Activated CD8-positive, alpha-beta memory T cell treated with anti-CD3 and anti-CD28 coated beads, Interleukin-2, amount 50 U/mL, for 48 hours (primary cell): Measurements from ENCODE around the gene APLF.
"Not testable (repeated sequence)": the region's sequence is repeated elsewhere in the genome, so short reads cannot be mapped to it uniquely, and the experiment has no call there.

Source experiments
- DNase-seq: peaks from one replicate; pipeline ENCODE4 v3.0.0-alpha.2; 2020

Gene APLF

GRCh38 chr2:68482296-68482820 lies 15.0 kb downstream of the APLF start:
- DNase-seq: no peak

DNA sequence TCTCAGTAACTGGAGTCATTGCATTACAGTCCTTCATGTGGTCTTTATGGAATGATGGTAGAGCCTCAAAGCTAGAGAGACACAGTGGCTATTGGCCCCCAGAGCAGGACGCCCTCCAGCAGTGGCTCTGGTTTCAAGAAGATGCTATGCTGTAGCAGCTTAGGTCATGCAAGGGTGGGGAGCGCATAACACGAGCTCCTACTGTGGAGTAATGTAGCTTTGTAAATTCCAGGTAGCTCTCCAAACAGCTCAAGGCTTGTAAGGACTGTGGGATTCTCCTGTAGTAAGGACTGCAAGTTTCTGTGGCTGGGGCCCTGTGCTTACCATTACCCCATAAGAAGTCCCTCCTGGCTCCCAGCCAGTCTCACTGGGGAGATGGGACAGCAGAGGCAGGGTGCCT lies 15.6 kb downstream of the APLF start:
- DNase-seq: no peak

DNA sequence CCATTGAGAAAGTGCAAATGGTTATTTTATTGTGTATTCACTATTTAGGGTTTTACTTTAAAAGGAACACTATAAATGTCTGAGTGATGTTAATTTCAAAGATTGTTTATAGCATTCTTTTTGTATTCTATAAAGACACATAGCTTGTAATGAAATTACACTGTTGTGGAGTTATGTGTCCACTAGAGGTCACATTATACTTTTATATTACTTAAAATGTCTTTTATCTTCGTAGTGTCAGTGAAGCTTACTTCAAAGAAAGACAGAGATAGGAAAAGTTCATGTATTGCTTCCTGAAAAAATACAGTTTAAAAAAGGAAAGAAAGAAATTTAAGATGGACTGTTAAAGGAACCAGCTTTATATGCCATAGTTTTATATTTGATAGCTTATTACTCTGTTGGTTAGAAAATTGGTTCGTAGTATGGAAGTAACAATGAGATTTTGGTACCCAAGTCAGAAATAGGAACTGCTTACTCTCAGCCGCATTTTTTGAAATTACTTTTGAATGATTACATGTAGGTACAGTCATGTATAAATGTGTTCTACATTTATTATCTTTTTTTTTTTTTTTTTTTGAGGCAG lies 20.5 kb downstream of the APLF start:
- no peak for DNase-seq

DNA sequence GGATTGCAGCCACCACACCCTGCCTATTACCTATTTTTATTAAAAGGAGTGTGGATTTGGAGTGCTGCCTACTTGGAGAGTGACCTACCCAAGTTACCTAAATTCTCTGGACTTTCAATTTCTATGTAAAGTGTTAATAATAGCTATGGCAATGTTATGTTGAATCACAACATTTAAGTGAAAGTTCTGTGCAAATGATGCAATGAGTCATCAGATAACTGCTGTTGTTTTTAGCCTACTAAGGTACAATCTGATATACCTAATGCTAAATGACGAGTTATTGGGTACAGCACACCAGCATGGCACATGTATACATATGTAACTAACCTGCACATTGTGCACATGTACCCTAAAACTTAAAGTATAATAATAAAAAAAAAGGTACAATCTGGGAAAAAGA lies 21.2 kb downstream of the APLF start:
- not testable (repeated sequence) for DNase-seq

GRCh38 chr2:68489282-68489681 lies 21.9 kb downstream of the APLF start:
- DNase-seq: no peak

DNA sequence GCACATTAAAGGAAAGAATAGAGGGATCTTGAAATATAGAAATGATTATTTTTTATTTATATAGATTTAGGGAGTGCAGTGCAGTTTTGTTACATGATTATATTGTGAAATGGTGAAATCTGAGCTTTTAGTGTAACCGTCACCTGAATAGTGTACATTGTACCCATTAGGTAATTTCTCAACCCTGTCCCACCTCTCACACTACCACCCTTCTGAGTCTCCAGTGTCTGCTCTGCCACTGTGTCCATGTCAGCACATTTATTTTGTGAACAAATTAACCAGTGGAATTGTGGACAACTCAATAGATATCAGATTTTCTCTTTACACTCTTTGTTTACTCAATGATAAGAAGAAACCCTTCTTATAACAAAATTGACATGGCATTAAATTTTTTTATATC lies 24.2 kb downstream of the APLF start:
- no peak for DNase-seq

DNA sequence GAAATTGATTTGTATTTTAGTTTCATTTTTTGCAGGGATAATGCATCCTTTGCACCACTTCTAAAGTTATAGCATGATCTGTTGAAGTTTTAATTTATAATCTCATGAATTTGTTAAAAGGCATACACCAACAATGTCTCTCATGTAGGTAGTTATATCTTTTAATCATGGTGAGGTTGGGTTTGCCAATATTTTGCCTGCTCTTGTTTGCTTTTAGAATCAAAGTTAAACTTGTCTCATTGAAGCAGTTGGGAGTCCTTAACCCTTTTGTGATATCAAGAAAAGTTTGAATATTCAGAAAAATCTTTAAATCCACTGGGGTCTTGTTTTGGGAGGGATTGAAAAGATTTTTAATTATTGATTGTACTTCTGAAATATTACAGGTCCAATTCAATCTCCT lies 31.7 kb downstream of the APLF start:
- no peak for DNase-seq

- no peak for DNase-seq
Measured at GRCh38 chr2:68500649-68501048, 33.3 kb downstream of the APLF start.

DNA sequence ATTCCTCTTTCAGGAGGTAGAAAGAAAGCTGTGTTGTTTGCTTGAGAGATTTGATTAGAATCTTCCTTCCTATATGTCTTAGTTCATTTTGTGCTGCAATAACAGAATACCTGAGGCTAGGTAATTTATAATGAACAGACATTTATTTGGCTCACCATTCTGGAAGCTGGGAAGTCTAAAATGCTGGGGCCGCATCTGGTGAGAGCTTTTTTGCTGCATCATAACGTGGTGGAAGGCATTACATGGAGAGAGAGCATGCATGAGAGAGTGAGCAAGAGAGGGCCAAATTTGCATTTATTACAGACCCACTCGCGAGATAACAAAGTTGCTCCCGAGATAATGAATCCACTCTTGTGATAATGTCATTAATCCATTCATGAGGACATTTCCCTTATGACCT lies 34.4 kb downstream of the APLF start:
- no peak for DNase-seq

DNA sequence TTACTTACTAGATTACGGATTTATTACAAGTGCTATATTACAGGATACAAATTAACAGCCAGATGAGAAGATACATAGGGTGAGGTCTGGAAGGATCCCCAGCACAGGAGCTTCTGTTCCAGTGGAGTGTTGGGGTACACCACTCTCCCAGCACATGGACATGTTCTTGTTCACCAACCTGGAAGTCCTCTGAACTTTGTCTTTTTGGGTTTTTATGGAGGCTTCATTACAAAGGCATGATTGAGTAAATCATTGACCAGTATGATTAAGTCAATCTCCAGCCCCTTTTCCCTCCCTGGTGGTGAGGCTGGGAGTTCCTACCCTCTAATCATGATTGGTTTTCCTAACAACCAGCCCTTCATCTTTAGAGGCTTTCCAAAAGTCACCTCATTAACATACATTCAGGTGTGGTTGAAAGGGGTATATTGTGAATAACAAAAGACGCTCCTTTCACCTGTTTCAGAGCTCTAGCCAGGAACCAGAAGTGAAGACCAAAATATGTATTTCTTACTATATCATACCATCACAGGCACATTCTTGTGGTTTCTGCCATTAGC lies 38.3 kb downstream of the APLF start:
- no peak for DNase-seq

- no peak for DNase-seq
Measured at GRCh38 chr2:68506170-68506569, 38.8 kb downstream of the APLF start.

DNA sequence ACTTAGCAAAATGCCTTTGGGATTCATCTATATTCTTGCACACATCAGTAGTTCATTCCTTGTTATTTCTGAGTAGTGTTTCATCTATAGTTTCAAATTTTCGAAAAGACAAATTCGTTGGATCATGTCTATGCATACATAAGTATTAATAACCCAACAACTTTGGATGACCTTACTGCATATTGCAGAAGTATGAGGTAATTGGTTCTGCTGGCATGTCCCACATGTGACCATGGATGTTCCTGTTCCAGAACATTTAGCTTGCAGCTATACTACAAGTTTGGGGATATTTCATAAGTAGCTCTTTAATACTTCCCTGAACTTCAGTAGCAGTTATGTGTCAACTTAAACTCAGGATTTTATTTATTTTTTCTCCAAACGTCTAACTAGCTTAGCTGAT lies 44.9 kb downstream of the APLF start:
- DNase-seq: no peak

DNA sequence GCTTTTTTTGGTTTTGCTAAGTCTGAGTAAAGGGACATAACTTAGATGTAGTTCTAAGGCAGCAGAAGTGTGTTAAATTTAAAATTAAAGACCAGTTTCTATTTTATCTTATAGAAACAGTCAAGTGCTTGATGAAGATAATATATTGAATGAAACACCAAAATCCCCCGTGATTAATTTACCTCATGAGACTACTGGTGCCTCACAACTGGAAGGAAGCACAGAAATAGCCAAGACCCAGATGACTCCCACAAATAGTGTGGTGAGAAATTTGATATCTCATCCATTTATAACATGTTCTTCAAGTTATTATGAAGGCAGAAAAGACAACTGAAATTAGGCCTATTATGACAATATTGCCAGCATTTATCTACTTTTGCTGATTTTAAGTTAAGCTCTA lies 45.6 kb downstream of the APLF start:
- no peak for DNase-seq

- no peak for DNase-seq
Measured at GRCh38 chr2:68514316-68514929, 47.0 kb downstream of the APLF start.

GRCh38 chr2:68516051-68516955 lies 48.9 kb downstream of the APLF start:
- DNase-seq: no peak

DNA sequence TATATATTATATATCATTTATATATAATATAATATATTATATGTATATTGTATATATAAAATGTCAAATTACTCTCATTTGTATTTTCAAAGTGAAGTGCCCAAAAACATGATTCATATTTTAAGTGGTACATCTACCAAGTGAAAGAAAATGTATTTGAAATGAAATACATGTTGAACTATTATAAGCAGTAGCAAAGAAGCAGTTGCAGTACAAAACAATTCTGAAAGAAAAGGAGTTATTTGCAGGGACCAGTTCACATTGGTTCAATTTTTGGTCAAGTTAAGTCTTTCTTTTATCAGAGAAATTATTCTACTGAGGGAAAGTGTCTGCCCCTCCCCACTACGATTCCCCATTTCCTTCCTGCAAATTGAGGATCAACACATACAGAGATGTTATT lies 51.9 kb downstream of the APLF start:
- no peak for DNase-seq

DNA sequence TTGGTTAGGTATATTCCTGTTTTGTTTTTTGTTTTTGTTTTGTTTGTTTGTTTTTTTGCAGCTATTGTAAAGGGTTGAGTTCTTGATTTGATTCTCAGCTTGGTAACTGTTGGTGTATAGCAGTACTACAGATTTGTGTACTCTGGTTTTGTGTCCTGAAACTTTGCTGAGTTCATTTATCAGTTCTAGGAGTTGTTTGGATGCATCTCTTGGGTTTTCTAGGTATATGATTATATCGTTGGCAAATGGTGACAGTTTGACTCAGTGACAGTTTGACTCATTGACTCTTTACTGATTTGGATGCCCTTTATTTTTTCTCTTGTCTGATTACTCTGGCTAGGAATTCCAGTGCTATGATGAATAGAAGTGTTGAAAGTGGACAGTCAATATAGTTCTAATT lies 53.7 kb downstream of the APLF start:
- no peak for DNase-seq

- not testable (repeated sequence) for DNase-seq
Measured at GRCh38 chr2:68526943-68527342, 59.6 kb downstream of the APLF start.

GRCh38 chr2:68527343-68528081 lies 60.1 kb downstream of the APLF start:
- DNase-seq: not testable (repeated sequence)

DNA sequence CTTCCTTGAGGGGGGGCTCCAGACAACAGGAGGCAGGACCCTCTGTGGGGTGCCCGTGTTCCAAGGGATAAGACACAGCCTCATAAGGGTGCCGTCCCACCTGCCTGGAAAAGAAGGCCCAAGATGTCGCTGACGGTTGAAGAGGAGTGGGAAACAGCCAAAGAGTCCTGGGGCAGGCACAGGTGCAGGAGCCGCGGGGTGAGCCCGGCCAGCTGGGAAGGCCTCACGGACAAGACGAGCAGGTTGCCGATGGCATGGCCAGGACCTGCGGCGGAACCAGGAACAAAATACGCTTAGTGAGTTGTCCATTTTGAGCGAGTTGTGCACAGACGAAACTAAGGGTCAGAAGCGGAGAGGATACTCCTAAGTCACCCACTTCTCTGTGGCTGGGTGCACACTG lies 61.8 kb downstream of the APLF start:
- DNase-seq: not testable (repeated sequence)

DNA sequence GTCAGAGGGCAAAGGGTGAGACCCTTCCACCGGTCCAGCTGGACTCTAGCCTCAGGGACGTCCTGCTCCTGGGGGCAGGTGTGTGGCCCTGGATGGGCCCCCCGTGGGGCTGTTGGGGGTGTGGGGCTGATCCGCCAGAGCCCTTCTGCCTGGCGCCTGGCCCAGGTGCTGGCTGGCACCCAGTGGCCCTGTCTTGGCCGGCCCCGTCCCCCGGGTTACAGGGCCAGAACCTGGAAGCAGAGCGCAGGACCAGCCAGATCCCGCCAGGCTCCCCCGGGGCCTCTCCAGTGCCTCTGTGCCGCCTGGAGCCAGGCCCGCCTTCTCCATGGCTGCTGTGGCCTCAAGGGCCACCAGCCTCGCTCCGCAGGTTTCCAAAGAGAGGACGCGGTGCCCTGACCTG lies 62.3 kb downstream of the APLF start:
- not testable (repeated sequence) for DNase-seq

DNA sequence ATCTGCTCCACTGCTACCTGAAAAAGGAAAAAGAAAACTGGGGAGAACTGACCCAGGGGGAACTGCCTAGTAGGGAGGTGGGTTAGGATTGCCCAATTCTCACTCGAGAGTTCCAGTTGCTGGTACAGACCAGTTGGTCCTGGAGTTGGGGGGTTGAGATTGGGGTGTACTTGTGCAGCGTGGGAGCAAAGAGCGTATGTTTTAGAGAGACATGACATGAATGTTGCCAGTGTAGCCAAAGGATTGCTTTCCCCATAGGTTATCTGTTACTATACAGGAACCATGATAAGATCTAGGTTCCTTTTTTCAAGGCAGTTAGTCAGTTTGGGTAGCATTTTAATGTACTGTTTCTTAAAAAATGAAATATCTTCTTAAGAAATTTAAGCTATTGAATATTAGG lies 68.6 kb downstream of the APLF start:
- no peak for DNase-seq

GRCh38 chr2:68537011-68537410 lies 69.6 kb downstream of the APLF start:
- no peak for DNase-seq
